ENCODE data around the gene PCDH9.

The PCDH9 gene

DNA sequence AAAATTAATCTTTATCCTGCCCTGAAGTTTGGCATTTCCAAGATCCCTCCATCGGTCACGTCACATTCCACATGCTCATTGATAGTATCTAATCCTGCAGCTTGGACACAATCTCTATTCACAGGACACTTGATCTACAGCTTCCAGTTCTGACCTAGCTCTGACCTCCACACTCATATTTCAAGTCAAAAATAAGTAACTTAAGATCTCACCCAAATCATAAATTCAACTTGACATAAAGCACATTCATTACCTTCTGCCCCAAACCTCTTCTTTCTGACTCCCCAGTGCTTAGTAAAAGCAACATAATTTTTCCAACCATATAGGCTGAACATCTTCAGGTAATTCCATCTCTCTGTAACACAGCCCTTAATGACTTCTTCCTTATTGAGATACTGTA is 880.2 kb downstream of the PCDH9 start:
- DNase-seq = no peak

DNA sequence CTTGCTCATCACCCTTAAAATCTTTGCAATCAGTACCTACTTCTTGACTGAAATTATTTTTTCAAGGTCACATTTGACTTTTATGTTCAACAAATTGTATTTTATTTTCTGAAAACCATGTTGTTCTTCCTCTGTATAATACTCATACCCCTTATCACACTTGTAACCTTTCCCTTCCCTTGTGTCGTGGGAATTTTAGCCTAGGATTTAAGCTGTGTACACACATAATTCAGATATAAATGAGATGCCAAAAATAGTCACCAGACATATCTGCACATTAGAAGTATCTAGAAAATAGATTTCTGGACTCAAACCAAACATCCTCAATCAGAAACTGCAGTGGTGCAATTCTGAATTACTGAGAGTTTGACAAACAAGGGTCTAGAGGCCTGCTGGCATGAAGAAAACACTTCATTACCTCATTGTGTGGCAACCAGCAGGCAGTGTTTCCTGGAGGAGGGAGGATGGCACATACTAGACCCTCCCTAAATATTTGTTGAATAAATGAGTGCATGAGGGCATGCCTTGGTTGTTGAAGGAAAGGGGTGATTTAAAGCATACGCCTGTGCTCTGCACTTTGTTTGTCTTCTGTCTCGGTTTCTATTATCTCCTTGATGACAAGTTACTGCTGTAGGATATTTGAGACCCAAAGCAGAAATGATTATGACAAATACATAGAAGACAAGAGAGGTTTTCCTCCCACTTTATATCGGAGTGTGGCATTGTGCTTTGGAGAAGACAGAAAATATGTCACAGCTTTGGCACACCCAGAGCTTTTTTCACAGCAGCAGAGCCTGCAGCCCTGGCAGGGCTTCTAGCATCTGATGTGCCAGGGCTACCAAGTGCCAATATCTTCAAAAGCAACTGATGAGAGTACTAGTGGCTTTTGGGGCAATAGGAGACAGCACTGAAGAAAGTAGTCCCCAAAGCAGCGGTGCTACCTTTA is 881.1 kb downstream of the PCDH9 start:
- no peak for DNase-seq

DNA sequence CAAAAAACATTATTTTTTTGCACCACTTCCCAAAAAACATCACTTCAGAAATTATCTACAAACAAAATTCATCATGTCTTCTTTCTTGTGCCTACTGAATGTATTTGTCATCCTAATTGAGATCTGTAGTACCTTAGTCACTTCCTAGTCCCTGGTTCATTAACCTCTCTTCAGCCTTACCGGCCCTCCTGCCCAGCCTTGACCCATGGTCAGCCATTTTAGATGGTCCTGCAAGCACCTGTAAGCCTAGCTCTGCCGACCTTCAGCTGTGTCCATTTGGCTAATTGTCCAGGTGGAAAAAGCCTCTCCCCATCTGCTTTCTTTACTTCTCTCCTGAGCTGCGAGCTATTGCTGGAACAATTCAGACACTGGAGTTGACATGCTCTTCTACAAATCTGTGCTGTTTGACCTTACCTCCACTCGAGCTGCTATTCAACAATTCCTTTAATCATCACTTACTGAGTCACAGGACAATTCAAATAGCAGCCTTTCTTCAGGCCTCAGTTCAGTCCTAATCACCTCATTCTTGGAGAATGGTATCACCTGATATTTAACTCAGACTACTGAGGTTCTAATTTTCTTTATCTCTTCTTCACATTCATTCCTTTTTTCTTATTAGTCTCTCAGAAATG is 882.5 kb downstream of the PCDH9 start:
- DNase-seq = no peak

DNA sequence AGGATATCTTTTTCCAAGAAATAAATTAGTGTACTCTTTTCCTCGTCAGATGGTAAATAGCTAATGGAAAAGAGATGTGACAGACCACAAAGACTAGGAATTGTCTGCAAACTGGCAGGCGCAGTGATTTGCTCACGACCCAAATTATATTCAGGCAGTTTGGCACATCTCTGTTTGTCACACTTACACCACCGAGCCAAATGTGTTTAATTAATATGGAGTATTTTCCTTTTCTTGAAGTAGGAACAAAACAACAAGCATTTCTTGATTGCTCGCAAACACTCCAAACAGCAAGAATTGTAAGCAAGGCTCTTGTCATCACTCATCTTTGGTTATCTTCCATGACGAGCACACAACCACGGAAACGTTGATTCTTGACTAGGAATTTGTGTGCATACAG is 884.2 kb downstream of the PCDH9 start:
- DNase-seq = no peak

DNA sequence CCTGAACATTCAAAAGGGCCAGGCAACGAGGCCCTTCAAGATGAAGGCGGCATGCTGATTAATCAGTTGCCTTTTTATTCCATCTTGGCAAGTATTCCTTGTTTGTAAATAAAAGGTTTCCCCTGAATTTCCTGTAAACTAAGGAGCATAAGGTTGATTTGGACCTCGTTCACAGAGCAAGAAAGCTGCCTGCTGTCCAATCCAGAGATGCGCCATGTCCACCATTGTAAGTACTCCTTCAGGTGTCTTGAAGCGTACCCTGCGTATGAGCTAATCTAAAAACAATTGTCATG is 884.7 kb downstream of the PCDH9 start:
- DNase-seq = no peak

DNA sequence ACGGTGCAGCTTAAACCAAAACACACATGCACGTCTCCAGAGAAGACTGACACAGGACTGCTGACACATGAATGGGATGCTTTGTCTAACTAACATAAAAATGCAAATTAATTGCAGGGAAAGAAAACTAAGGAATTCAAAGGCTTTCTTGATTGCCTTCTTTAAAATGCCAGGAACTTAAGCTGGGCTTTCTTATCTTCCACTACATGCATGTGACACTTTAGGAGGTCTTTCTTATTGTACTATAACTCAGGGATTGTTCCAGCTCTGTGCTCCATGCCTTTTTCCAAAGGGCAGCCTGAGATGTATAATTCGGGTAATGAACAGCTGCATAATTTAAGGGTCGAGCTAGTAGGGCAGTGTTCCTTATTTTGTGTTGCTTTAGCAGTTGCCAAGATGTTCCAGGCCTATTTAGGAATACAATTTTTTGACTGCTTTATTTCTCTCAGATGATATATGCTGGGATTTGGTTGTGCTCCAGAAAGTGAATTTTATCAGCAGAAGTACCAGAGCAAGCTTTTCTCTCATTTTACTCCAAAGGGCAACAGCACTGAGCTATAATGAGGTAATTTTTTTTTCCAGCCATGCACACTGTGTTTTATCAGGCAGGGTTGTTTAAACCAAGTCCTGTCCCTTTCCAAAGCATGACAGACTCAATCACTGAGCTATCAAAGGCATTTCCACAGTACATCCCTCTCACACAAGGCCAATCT is 885.2 kb downstream of the PCDH9 start:
- no peak for DNase-seq

DNA sequence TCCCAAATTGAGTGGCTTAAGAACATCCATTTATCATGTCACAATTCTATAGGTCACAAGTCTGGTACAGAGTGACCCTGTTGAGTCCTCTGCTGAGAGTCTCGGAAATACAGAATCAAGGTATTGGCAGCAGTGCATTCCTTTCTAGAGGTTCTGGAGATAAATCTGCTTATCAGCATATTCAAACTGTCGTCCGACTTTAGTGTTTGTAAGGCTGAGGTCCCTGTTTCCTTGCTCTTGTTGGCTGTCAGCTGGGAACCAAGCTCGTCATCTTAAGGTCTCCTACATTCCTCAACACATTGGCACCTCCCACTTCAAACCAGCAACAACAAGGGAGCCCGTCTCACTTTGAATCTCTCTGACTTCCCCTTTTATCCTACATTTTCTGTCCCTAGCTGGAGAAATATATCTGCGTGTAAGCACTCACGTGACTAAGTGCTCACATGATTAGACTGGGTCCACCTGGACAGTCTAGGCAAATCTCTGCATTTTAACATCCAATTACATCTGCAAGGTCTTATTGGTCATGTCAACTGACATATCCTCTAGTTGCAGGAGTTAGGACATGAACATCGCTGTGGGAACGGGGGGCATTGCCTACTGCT is 886.8 kb downstream of the PCDH9 start:
- DNase-seq = no peak

DNA sequence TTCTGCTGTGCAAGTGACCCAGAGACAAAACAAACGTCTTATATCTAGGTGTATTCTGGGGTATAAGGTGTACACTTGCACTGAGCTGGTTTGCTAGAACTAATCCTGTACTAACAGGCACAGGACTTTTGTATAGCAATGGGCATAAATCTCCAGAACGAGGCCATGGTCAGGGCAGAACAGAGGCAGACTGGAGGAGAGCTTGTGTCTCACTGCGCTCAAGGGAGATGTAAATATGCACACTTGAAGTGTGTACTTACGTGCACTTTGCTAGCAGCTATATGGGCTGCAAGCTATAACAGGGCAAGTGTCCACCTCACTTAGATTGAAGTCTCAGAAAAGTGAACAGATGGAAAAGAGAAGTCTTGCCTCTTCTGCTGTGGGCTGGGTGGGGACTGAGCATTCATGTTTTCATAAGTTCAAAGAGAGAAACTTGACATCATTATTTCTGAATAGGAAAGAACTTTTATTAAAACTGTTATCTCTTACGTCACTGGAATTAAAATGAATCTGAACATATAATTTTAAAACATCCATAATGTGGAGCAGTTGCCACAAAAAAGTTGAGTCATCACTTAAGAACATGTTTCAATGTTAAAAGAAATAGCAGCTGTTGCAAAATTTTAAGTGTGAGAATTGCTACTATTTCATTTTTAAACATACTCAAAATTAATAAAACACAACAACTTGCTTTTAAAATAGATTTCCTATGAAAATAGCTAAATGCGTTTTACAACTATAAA is 888.3 kb downstream of the PCDH9 start:
- no peak for DNase-seq

DNA sequence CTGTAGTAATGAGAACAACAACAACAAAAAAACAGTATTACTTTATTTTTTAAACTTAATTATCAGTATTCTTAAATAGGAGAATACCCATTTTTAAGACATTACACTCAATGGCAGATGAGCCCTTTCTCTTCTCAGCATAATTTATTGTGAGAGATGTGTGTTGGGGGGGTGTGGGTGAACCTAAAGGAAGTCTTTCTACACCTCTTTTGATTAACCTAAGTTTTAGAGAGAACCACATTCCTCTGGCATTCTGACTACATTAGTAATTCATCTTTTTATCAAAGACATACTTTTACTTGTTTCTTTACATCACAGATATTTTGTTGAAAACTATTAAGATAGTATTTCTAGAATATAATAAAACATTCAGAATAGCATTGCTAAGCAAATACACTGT is 890.9 kb downstream of the PCDH9 start:
- DNase-seq = no peak

DNA sequence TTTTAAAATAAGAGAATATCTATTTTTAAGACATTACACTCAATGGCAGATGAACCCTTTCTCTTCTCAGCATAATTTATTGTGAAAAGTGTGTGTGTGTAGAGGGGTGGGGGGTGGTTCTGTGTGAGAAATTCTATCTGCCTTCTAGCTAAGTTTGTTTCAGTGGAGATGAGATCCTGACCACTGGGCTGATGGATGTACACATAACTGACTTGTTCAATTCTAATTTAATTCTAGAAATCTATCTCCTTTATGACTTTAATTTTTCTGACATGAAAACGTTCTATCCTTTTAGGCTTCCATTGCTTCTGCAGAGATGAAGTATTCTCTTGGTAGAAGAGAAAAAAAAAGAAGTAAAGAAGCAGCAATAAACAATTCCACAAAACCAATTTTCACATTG is 891.6 kb downstream of the PCDH9 start:
- DNase-seq = no peak

DNA sequence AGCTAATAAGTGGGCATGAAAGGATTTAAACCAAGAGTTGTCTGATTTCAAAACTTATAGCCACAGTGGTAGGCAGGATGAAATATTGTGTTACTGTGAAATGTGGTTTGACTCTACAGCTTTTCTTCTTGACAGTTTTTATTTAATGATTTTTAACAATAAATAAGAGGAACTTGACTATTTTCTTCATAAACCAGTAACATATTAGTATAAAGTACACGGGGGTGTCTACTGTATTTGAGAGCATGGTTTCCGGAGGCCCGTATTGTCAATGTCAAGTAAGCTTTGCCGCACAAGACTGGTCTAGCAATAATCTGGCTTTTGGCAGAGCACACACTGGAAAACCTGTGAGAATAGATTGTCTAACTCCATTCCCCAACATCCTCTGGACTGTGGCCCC is 894.5 kb downstream of the PCDH9 start:
- no peak for DNase-seq

DNA sequence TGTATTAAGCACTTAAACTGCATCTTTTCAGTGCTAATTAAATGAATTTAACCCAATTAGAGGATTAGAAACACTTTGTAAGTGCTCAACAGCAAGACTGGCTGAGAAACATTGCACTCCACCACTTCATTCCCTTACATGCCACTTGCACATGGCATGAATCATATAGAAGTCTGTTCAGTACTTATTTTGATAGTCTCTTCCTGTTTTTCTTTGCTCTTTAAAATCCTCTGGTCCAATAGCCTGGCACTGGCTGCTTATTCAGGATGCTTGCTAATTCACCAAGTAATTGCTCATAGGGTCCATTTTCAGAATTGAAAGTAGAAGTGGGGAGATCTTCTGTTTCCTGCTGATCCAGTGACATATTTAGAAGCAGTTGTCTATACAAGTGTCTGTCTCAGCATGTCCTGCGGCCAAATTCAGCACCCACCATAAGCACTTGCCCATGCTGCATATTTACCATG is 900.1 kb downstream of the PCDH9 start:
- DNase-seq = no peak

DNA sequence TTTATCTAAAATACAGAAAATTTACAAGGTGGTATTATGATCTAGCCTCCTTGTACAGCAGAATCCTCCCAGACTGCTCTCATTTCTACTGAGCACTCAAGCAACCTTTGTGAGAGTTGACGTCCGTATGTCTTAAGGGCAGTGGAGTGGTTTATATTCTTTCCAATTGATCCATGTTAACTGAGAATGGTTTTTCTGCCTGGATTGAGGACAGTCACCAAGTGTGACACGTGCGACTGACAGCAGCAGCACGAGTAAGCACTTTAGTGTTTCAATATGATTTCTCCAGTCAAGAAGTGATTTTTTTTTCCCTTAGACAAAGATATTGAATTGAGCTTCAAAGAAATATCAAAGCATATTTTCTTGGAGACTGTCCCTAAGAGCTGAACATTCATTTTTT is 901.7 kb downstream of the PCDH9 start:
- no peak for DNase-seq

DNA sequence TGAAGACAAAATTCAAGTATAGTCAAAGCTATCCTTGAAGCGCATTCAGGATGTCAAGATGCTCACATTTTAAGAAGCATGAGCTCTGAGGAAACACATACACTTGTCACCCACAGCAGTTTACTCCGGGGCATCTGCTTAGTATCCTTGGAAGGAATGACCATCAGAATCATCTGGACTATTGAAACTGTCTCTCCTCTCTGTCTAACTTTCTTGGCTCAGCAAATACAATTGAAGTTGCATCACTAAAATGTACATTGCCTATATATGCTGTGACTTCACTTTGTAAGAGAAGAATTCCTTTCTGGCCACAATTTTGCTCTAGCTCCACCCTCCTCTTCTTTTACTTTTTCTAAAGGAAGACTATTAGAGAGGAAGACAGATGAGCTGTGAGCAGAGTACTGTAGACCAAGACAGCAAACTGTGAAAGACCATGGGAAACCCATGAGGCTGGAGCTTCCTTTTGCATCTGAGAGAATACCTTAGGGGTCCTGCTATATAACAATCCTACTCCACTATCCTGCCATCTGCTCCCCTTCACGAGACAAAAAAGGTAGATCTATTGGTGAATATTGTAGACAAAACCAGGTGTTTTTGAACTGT is 906.3 kb downstream of the PCDH9 start:
- DNase-seq = no peak

DNA sequence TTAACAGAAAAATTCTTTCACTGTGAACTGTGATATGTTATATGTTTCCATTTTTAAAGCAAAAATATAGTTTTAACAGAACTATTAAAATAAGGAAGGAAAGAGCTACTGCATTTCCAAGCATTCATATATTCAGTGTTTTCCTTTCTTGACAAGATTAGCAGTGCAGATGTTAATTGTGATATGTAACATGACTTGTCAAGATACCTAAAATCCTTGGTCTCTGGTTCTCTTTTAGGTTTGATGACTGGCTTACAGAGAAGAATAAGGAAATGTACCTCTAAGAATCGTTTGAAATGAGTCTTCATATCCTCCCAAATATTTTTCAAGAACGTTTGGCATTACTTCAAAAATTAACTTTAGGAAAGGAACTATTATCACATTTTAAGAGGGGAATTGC is 907.2 kb downstream of the PCDH9 start:
- no peak for DNase-seq

DNA sequence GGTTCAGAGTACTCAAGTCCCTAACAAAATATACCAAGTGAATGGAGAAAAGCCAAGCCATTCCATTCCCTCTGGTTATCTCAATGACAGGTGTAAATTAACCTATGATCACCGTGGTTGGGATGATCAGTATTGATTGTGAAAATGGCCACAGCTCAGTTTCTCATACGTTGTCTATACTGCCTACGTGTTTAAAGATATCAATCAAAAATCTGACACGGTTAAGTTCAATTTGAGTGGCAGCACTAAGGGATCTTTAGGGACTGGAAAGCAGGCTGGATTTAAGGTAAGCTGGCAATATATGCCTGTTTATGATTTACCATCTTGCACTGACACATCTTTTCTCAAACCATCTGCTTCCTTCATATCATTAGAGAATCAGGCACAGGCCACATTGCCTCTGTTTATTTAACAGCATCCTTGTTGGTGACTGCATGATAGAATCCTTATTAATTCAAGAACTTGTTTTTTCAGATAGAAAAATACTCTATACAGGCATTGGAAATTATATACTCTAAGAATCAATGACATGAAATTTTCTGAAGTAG is 907.9 kb downstream of the PCDH9 start:
- no peak for DNase-seq

DNA sequence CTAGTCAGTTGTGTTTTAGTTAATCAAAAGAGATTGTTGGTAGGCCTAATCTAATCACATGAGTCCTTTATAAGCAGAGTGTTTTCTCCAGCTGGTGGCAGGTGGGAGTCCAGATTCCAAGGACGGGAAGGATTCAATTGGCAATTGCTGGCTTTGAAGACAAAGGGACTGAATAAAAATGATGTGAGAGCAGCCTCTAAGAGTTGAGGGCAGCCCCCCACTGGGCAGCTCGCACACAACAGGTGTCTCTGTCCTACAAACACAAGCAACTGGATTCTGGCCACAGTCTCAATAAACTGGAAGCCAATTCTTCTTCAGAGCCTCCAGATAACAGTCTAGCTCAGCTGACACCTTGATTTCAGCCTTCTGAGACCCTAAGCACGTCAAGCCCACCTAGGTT is 915.2 kb downstream of the PCDH9 start:
- no peak for DNase-seq

DNA sequence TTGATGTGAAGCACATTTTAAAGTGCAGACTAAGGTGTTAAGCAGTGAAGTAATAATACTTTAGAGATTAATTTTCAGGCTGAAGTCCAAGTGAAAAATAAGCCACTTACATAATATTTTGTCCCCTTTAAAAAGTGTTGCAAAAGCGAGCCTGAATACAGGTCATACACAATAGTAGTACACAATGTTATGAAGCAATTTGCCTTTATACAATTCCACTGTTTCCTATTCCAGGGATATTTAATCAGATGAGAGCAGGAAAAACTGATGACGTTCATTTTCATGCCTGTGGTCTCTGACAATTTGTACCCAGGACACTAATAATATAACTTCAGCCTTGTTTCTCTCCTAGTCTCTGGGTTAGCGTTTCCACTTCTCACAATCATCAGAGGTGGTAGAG is 916.7 kb downstream of the PCDH9 start:
- no peak for DNase-seq

DNA sequence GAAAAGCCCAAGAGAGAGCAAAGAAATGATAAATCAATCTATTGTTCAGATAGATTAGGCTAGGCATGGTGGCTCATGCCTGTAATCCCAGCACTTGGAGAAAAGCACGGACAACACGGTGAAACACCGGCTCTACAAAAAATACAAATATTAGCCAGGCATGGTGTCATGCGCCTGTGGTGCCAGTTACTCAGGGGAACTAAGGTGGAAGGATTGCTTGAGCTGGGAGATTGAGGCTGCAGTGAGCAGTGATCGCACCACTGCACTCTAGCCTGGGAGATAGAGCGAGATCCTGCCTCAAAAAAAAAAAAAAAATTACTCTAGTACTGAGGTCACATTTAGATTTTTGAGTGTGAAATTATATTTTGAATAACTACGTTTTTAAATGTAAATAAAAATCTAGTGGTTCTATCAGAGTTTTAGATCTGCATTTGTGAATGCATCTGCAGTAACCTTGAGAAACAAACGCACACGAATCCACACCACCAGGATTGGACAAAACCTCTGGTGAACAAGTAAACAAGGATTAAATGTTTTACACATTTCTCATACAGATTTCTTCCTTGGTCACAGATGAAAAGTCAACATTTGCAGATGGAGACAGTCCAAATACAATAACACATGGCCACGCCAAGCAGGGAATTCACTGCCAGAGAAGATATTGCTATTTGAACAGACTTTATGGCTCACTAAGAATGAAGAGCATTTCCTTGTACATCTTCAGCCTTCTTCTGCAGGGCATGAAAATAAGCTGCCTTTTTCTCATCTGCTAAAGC is 917.6 kb downstream of the PCDH9 start:
- DNase-seq = peak; percentile 44

DNA sequence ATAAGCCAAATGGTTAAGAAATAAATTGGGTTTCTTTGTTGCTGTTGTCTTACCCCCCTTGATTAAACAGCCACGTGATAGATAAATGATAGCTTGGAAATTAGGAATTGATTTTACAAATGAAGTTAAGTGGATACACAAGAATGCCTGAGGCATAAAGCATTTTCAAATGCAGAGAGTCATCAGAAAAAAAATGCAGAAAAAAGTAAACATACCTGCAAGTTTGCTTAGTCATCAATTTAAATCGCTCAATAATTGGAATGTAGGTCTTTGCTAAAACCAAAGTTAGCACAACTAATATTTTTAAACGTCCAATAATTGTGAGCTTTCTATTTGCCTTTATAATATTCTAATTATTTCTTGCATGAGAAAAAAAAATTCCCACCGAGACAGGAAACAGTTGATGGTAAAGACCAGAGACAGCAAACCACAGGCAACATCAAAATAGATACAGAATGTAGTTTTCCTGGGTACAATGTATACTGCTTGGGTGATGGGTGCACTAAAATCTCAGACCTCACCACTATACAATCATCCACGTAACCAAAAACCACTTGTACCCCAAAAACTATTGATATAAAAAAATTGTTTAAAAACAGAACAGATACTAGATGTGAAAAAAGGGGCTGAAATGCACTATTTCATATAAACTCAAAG is 924.0 kb downstream of the PCDH9 start:
- DNase-seq = no peak

DNA sequence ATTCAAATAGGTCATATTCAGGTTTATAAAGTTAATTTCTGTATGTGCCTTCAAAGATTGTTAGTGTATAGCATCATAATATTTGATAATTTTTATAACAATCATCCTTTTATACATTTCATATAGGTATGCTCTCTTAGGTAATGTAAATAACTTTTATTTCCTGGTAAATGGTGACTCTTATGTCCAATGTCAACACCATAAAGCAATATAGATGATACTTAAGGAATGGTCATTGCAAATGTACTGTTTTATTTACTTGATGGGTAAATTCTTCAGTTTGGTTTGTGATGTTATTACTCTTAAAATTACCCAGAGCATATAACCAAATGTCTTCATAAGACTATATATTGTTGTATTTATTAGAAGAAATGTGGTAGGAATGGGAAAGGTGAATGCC is 928.7 kb downstream of the PCDH9 start:
- DNase-seq = no peak
